ES-I3 (cell line): ENCODE measurements around the gene DNAH7.
"Not testable (repeated sequence)": the region's sequence is repeated elsewhere in the genome, so short reads cannot be mapped to it uniquely, and the experiment has no call there.

Source experiments
- H3K36me3 ChIP-seq: 2 replicates; pipeline ENCODE4 v1.6.1; 2013; ENCODE audit warnings: mild to moderate bottlenecking, low read length, control low read depth, moderate library complexity; ENCODE audit not compliant: insufficient read depth
- H3K4me1 ChIP-seq: 2 replicates; pipeline ENCODE4 v1.6.1; 2013; ENCODE audit warnings: mild to moderate bottlenecking, control low read depth, low read length; ENCODE audit not compliant: insufficient read depth
- H3K9ac ChIP-seq: 2 replicates; pipeline ENCODE4 v1.6.1; 2013; ENCODE audit warnings: low read depth, mild to moderate bottlenecking, low read length, moderate library complexity
- H3K9me3 ChIP-seq: 2 replicates; pipeline ENCODE4 v1.6.1; 2013; ENCODE audit warnings: mild to moderate bottlenecking, low read length, moderate library complexity; ENCODE audit not compliant: control insufficient read depth, insufficient read depth

The DNAH7 gene

GRCh38 chr2:196096264-196096663, 27.6 kb upstream of the DNAH7 start:
- Histone ChIP-seq H3K4me1 (peaks cover 9% of the 10 kb centered on the region), H3K36me3 (no peaks in the 10 kb centered on the region), H3K9ac (no peak overlapping the region), H3K9me3 (no peaks in the 10 kb centered on the region)

DNA sequence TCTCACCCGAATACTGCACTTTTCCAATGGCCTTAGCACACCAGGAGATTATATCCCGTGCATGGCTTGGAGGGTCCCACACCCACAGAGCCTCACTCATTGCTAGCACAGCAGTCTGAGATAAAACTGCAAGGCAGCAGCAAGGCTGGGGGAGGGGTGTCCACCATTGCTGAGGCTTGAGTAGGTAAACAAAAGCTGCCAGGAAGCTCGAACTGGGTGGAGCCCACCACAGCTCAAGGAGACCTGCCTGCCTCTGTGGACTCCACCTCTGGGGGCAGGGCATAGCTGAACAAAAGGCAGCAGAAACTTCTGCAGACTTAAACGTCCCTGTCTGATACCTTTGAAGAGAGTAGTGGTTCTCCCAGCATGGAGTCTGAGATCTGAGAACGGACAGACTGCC, 20.8 kb upstream of the DNAH7 start:
- H3K9ac ChIP-seq, H3K36me3 ChIP-seq: not testable (repeated sequence)

GRCh38 chr2:196088203-196088602, 19.6 kb upstream of the DNAH7 start:
- H3K9me3 ChIP-seq: no peaks in the 10 kb centered on the region; the same call in 1 of the 2 replicates
- H3K36me3 ChIP-seq: no peaks in the 10 kb centered on the region
- H3K9ac ChIP-seq: no peak overlapping the region
- H3K4me1 ChIP-seq: no peaks in the 10 kb centered on the region

More for the DNA sequence above, 20.8 kb upstream of the DNAH7 start:
- H3K4me1 ChIP-seq, H3K9me3 ChIP-seq: not testable (repeated sequence)

DNA sequence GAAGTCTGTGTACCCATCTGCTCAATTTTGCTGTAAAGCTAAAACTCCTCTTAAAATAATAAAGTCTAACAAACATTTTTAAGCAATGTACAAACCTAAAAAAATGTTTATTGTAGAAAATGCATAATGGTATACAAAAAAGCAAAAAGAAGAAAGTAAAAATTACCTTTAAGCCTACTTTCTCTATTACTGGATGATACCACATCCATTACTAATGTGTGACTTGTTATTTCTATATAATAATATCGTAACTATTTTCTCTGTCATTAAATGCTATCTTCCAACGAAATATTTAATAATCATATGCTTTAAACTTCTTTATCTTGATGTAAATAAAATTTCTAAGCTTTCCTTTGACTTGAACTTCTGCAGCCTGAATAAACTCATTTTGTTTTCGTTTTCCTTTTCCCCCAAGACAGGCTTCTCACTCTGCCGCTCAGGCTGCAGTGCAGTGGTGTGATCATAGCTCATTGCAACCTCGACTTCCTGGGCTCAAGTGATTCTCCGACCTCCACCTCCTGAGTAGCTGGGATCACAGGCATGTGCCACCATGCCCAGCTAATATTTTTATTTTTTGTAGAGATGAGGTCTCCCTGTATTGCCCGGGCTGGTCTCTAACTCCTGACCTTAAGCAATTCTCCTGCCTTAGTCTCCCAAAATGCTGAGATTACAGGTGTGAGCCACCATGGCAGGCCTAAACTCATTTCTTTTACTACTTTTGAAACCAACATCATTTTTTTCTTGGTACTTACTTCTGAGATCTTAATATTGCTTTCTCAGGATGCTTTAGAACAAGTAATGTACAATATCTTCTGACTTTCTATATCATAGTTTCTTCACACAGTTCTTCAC, 18.1 kb upstream of the DNAH7 start:
- Histone ChIP-seq H3K4me1 (no peaks in the 10 kb centered on the region), H3K9ac (no peak overlapping the region), H3K36me3 (no peaks in the 10 kb centered on the region), H3K9me3 (no peaks in the 10 kb centered on the region; the same call in 1 of the 2 replicates)

DNA sequence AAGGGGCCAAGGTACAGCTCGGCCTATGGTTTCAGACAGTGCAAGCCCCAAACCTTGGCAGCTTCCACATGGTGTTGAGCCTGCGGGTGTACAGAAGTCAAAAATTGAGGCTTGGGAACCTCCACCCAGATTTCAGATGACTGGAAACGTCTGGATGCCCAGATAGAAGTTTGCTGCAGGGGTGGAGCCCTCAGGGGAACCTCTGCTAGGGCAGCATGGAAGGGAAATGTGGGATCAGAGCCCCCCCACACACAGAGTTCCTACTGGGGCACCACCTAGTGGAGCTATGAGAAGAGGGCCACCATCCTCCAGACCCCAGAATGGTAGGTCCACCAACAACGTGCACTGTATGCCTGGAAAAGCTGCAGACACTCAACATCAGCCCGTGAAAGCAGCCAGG, 15.0 kb upstream of the DNAH7 start:
- Histone ChIP-seq H3K4me1 (no peaks in the 10 kb centered on the region), H3K9me3 (no peaks in the 10 kb centered on the region; the same call in 1 of the 2 replicates)

GRCh38 chr2:196080526-196080925, 11.9 kb upstream of the DNAH7 start:
- Histone ChIP-seq H3K9me3 (no peaks in the 10 kb centered on the region; the same call in 1 of the 2 replicates), H3K9ac (no peak overlapping the region), H3K4me1 (peaks cover 6% of the 10 kb centered on the region; the same call in 1 of the 2 replicates), H3K36me3 (no peaks in the 10 kb centered on the region)

More for the DNA sequence above, 15.0 kb upstream of the DNAH7 start:
- Histone ChIP-seq H3K9ac (no peak overlapping the region), H3K36me3 (no peaks in the 10 kb centered on the region)

DNA sequence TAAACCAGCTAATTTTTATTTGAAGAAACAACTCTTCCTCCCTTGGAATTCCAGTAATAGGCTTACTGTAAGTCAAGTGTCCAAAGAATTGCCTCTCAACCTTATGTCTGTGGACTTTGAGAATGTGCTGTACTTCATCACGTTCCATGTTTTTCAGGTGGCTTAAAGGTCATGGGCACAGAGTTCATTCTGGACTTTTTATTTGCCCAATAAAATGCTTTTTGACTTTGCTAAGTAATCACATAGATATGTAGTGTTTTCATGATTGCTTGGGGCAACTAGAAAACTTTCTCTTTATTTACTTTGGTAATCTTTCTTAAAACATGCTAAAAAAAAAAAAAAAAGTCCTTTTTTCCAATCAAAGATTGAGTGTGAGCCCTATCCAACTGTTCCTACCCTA, 10.4 kb upstream of the DNAH7 start:
- peaks cover 6% of the 10 kb centered on the region; the same call in 1 of the 2 replicates for H3K4me1 ChIP-seq
- no peak overlapping the region for H3K9ac ChIP-seq
- no peaks in the 10 kb centered on the region; the same call in 1 of the 2 replicates for H3K9me3 ChIP-seq
- no peaks in the 10 kb centered on the region for H3K36me3 ChIP-seq

- H3K9ac ChIP-seq: no peak overlapping the region
Observed at GRCh38 chr2:196077821-196078220, 9.2 kb upstream of the DNAH7 start.

DNA sequence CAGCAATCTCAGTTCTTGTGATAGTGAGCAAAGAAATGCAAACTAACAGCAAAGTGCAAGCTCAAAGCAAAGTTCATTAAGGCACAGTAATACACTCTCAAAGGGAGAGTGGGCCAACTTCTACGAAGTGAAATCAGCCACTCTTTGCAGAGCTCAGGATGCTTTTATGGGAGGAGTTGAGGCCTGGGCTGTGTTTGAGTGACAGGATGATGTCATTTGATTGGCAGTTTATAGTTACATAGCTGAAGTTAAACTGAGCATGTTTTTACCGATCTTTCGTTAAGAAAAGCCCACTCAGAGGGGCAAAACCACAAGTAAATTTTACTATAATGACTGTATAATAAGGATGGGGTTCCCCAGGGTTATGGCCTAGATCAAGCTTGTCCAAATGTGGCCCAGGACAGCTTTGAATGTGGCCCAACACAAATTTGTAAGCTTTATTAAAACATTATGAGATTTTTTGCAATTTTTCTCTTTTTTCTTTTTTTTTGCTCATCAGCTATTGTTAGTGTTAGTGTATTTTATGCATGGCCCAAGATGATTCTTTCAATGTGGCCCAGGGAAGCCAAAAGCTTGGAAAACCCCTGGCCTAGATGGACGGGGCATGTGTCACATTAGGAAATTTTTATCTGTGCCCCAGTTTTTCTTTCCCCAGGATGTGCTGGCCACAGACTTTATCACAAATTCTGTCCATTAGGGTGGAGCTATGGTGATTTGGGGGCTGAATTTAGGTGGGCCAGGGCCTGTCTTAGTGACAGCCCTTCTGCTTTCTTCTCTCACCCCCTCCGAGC, 8.3 kb upstream of the DNAH7 start:
- no peaks in the 10 kb centered on the region for H3K9me3 ChIP-seq

More at GRCh38 chr2:196077821-196078220, 9.2 kb upstream of the DNAH7 start:
- H3K36me3 ChIP-seq: no peaks in the 10 kb centered on the region
- H3K9me3 ChIP-seq: no peaks in the 10 kb centered on the region
- peaks cover 6% of the 10 kb centered on the region; the same call in 1 of the 2 replicates for H3K4me1 ChIP-seq

DNA sequence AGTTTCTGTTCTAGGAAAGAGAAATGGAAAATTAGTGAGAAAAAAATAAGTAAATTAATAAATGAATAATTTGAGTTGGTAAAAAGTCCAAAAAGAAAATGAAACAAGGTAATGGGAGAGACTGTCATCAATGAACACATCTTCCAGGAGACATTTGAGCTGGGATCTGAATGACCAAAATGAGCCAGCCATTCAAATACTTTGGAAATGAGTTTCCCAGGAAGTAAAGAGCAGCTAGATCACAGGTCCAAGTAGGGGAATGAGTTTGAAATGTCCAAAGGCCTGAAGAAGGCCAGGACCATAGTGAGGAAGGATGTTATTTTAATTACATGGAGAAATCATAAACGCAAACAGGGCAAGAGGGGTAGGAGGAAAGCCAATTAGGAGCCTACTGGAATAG, 6.6 kb upstream of the DNAH7 start:
- H3K9me3 ChIP-seq: no peaks in the 10 kb centered on the region
- peaks cover 6% of the 10 kb centered on the region; the same call in 1 of the 2 replicates for H3K4me1 ChIP-seq
- no peak overlapping the region for H3K9ac ChIP-seq
- no peaks in the 10 kb centered on the region for H3K36me3 ChIP-seq

More for the DNA sequence above, 8.3 kb upstream of the DNAH7 start:
- peaks cover 6% of the 10 kb centered on the region; the same call in 1 of the 2 replicates for H3K4me1 ChIP-seq
- H3K9ac ChIP-seq: no peak overlapping the region
- H3K36me3 ChIP-seq: no peaks in the 10 kb centered on the region

DNA sequence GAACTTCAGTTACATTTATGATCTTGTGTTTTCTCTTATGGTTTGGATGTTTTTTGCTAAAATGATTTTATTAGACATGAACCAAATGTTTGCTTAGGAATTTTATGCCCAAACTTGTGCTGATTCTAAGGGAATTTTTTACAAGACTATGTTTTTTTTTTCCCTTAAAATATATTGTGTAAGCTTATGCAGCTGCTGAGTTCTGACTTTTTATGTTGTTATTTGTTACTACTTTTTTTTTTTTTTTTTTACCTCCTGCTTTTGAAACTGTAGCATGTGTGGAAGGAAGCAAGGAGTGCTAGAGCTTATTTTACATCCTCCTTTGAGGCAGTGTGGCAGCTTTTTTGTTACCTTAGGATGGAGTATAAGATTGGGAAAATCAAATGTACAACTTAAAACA, 6.0 kb upstream of the DNAH7 start:
- H3K9me3 ChIP-seq: no peaks in the 10 kb centered on the region
- H3K36me3 ChIP-seq: no peaks in the 10 kb centered on the region
- H3K4me1 ChIP-seq: peaks cover 6% of the 10 kb centered on the region; the same call in 1 of the 2 replicates
- no peak overlapping the region for H3K9ac ChIP-seq

DNA sequence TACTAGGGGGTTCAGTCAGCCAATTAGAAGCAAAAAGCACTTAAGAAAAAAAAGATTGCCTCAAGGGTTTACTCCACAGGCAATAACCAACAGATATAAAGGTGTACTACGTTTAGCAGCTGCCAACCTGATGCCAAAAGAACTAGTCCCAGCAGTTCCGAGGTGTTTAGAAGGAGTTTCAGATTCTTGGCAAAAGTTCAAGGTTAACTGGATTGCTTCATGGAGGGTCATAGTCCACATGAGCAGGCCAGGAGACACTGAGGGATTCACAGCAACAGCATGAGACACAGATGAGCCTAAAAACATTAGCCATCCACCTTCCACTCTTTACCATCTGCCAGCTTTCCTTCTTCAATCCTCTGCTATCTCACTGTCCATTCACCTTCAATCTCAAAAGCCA, 4.9 kb upstream of the DNAH7 start:
- H3K4me1 ChIP-seq: peaks cover 6% of the 10 kb centered on the region; the same call in 1 of the 2 replicates
- H3K9ac ChIP-seq: no peak overlapping the region
- no peaks in the 10 kb centered on the region for H3K36me3 ChIP-seq
- H3K9me3 ChIP-seq: no peaks in the 10 kb centered on the region

GRCh38 chr2:196067088-196067382, 1.6 kb downstream of the DNAH7 start:
- Histone ChIP-seq H3K9me3 (no peaks in the 10 kb centered on the region), H3K9ac (no peak overlapping the region), H3K4me1 (no peaks in the 10 kb centered on the region), H3K36me3 (no peaks in the 10 kb centered on the region)

DNA sequence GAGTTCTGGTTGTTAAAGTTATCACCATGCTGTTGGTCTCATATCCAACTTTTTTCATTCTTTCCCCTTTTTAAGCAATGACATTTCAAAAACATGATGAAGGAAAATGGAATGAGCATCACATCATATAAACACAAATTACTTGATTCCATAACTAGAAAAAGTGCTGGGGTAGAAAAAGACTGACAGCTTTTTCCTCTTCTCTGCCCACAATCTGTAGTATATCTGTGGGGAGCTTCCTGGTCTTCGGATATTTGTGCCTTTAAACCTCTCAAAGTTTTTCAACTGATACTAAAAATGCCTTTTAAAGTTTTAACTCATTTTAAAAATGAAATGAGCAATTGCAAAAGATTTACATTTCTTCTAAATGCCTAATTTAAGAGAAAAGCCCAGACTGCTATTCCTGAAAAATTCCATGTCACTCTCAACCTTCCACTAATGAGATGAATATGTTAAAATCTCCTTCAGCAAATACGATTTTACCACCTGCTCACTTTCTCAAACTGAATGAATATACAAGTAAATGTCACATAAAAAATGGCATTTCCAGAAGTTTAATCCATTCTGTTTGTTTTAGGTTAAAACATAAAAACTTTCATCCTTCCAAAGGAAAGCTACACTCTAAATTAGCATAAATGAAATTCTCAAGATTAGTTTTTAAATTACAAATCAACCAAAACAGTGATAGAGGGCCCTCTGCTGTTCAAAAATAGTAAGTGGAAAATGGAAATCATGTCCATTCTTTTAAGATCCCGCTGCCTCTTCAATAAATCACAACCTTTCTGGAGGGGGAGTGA, 2.1 kb downstream of the DNAH7 start:
- no peaks in the 10 kb centered on the region for H3K9me3 ChIP-seq
- H3K36me3 ChIP-seq: no peaks in the 10 kb centered on the region
- no peak overlapping the region for H3K9ac ChIP-seq
- no peaks in the 10 kb centered on the region for H3K4me1 ChIP-seq
